GM19035 (cell line): ENCODE measurements around the gene SRP14.
"Not testable (repeated sequence)": the region's sequence is repeated elsewhere in the genome, so short reads cannot be mapped to it uniquely, and the experiment has no call there.

Experiments used
- ATAC-seq: cut with Tn5 transposase; IDR thresholded peaks from one replicate; pipeline ENCODE4 v1.9.1; 2021; ENCODE audit not compliant: unreplicated experiment

SRP14 gene

DNA sequence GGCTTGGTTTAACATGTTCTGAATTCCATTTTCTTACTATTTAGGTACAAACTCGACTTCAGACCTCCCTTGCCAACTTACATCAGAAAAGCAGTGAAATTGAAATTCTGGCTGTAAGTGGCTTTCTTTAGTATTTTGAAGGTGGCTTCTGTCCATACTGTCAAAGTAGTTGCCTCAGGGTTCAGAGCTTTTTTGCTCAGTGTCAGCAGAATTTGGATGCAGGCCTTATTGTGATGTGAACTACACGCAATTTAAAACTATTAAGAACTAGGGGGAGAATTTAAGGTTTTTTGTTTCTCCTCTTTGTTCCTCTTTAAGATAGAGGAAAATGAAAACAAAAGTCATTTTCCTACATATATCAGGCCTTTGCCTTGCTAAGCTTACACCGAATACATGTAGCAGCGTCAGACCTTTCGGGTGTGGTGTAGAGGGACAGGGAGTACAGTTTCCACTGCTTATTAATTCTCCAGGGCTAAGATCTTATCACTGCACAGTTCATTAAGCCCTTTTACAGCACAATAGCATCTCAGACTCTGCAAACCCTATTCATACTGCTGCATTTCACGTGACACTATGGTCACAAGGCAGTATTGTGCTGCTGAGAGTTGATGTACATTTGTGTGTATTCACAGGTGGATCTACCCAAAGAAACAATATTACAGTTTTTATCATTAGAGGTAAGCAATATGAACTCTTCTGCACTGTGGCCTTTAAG lies 6.7 kb downstream of the SRP14 start:
- no peak for ATAC-seq

DNA sequence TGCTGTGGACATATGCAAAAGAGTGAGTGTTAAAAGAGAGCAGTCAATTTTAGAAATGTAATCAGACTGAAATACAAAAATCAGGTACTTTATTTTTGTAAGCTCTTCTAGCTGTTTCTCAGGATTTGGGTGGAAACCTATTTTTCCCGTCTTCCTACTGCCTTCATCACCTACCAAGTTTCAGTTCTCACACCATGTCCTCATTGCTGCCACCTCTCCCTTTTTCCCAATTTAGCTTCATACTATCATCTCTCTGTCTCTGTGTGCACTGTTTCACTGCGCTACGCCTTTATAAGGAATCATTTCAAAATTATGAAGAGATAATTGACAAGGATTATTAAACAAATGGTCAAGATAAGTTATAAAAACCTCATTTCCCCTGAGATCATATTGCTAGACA lies 7.7 kb downstream of the SRP14 start:
- no peak for ATAC-seq

- ATAC-seq, result no peak
These were observed 8.7 kb downstream of the SRP14 start for GRCh38 chr15:40029979-40030893.

GRCh38 chr15:40028853-40029252 lies 10.1 kb downstream of the SRP14 start:
- no peak for ATAC-seq

DNA sequence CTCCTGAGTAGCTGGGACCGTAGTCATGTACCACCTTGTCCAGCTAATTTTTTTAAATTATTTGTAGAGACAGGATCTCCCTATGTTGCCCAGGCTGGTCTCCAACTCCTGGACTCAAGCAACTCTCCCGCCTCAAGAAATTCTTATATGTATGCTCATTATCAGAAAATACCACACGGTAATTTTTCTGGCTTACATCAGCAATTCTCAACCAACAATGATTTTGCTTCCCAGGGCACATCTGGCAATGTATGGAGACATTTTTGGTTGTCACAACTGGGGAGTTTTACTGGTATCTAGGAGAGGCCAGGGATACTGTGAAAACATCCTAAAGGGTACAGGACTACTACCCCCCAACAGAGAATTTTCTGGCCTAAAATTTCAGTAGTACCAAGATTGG lies 10.8 kb downstream of the SRP14 start:
- ATAC-seq, result no peak

DNA sequence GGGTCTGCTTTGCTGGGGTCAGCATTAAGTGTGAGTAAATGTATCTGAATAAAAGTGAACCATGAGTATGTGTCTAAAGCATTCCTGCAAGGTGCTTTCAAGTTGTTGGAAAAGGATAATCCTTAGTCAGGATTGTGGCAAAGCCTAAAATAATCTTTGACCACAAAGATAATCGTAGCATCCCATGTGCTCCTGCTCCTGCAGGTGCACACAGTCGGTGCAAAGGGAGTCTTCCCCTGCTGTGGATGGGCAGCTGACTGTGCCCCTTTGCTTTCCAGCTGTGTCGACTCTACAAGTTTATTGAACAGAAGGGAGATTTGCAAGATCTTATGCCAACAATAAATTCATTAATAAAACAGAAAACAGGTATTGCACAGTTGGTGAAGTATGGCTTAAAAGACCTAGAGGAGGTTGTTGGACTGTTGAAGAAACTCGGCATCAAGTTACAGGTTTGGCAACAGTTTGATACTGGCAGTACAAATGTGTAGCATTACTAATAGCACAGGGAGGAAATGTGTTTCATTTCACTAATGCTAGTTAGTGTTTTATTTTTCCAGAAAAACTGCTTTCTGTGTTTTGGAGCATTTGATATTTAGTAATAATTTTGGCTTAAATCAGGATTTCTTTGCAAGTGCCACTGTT lies 22.6 kb downstream of the SRP14 start:
- ATAC-seq, result no peak

GRCh38 chr15:40014390-40014789 lies 24.6 kb downstream of the SRP14 start:
- ATAC-seq, result no peak

GRCh38 chr15:40013372-40013771 lies 25.6 kb downstream of the SRP14 start:
- not testable (repeated sequence) for ATAC-seq

GRCh38 chr15:40011303-40011702 lies 27.7 kb downstream of the SRP14 start:
- ATAC-seq, result no peak

DNA sequence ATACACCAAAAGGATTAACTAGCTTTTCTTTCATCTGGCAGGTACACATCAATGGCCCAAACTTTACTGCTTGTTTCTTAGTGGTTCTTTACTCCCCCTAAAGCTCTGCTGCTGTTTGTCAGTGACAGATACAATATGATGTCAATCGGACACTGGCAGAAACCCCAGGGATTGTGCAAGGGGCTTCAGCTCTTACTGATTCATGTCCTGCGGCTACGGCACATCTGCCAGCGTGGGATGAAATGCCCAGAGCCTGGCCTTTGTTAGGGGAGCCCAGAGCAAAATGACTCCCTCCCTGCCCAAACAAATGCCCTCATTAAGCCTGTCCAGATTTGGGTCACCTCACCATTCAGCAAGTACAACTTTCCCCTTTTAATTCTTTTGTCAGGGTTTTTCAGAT lies 28.3 kb downstream of the SRP14 start:
- no peak for ATAC-seq

DNA sequence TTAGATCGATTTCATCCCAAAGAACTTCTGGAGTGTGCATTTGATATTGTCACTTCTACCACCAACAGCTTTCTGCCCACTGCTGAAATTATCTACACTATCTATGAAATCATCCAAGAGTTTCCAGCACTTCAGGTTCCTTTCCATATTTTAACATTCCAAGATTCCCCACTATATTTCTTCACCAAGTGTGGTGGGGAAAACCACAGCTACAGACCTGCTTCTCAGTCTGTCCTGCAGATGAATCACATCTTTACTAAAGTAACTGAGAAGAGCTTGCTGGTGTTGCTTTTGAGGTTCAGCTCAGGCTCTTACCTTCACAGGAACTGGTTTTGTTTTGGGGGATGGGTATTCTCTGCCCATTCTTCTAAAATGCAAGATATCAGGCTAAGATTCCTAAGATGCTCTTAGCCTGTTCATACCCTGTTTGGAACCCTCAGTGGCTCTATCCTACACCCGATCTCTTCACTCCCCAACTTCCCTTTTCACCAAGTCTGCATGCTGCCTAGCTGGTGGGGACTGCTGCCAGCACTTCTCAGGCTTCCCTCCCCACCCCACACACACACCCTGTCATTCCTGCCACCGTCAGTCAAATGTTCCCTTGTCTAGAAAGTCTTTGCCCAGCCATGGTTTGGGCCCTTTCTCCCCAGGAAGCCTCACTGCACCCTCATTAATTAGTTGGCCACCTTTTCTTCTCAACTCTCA lies 30.8 kb downstream of the SRP14 start:
- no peak for ATAC-seq

DNA sequence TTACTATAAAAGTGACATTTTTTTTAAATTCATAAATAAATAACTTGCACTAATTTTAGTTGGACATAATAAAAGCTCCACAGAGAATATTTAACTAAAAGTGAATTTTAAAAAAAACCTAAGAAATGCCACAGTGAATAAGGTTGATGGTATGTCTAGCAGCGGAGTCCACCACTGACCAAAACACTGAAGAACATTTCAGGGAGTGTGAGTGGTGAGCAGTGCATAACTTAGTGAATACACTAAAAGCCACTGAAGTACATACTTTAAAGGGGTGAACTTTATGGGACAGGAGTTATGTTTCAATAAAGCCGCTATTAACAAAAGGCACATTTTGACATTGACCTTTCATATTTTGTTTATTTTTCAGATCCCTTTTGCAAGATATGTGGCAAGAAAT lies 32.3 kb downstream of the SRP14 start:
- no peak for ATAC-seq

DNA sequence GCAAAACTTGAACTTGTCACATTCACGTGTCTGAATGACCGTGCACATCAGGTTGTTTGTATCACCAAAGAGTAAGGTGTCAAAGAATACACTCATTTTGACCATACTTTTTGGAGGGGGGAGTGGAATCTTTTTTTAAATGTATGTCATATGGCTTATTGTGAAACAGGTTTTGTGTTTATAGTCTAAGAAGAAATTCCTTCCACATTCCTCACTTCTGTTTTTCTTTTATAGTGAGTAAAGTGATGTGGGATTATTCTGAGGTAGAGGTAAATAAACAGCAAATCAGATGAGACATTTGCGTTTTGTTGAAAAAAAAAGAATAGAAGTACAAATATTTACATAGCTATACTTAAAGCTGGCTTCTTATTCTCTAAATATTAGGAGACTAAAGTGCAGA lies 33.0 kb downstream of the SRP14 start:
- ATAC-seq, result no peak

DNA sequence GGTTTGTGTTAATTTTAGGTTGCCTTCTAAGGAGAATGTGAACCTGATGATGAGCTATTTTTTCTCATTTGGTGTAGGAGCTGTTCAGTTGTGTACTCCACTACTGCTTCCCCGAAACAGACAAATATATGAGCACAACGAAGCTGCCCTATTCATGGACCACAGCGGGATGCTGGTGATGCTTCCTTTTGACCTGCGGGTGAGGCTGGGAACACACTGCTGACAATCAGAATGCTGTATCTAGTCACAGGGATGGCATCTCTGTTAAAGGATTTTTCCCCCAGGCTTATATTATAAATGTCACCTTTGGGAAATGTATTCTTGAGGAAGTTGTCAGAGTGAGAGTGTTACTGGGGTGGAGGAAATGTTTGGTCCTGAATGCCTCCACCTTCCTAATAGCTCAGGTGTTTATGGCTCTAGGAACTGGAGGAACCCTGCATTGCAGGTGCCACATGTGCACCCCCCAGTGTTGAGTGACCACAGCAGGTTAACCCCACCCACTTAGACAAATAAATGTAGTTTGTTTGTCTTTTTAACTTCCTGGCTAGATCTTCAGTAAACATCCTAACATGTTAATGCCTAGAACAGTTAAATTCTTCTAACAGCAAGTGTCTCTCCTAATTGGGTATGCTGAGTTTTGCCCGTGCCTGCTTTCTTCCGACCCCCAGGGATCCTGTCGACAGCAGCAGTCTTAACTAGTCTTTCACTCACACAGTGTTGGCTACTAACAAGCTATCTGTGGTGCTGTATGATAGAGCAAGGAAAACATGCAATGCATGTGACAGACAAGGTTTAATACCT lies 35.7 kb downstream of the SRP14 start:
- ATAC-seq, result no peak

DNA sequence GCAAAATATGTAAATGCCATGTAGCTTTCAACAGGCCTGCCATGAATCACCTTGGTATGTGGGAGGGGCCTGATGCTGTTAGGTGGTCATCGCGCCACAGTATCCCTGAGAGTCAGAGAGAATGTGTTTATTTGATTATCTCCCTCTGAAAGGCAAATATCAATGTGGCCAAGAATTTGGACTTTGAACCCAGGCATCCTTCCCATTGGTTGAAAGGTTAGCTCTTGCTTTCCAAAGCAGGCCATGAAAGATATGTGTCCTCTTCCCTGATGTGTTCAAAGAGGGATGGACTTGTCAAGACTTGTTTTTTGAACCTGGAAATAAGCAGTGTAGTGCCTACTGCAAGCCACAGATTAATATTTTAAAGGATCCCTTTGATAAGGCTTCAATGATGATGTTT lies 36.7 kb downstream of the SRP14 start:
- no peak for ATAC-seq

GRCh38 chr15:39999538-40000200 lies 39.3 kb downstream of the SRP14 start:
- no peak for ATAC-seq

DNA sequence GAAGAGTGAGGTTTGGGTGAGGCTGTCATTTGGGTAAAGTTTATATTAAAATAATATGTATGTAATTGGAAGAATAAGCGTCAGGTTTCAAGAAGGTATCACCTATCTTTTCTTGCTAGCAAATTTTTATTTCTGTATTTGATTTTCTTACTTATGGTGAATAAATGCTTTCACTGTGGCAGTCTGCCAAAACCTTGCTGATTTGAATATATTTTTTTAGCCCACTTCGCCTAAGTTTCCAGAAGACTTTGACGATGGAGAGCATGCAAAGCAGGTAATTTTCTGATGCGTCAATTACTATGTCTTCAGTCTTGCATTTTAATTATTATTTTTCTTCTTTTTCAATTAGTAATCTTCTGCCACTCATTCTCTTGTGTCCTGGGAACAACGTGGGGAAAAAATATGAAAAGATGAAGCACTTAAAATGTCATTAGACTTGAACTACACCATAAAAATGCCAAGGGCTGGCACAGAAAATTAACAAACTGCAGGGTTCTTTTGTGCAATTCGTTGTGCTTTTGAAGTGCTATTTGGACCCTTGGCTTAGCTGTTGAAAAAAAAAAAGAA lies 40.4 kb downstream of the SRP14 start:
- no peak for ATAC-seq

DNA sequence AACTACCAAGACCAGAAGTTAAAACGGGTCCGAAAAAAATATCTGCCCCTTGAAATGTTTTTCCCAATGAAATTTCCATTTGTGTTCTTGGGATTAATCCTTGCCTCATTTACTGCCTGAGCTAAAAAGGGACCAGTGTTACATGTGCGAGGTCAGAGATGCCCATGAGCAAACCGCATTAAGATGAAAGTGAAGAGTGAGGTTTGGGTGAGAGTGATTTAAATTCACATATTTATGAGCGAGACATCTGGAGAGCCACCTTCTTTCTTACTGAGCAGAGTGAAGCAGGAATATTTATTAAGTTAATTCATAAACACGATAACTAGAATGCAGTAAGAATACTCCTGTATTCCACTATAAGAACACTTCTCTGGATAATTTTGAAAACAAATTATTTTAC lies 41.3 kb downstream of the SRP14 start:
- ATAC-seq, result no peak

GRCh38 chr15:39997031-39997430 lies 42.0 kb downstream of the SRP14 start:
- no peak for ATAC-seq

DNA sequence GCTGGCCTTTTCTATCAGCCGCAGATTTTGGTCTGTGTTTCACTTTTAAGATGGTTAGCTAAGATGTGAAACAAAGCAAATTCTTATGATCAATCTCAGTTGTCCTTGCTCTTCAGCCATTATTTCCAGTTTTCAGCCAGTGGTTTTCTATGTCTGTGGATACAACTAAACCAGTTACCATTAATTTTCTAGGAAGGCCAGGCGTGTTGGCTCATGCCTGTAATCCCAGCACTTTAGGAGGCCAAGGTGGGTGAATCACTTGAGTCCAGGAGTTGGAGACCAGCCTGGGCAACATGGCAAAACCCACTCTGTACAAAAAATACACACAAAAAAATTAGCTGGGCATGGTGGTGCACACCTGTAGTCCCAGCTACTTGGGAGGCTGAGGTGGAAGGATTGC lies 42.8 kb downstream of the SRP14 start:
- not testable (repeated sequence) for ATAC-seq
